ENCODE measurements around the gene TP53INP2. TPM values are rescaled to one million over a fixed set of nuclear protein-coding genes. Genes with fewer than 3 reads are reported as not detected.
"Not testable (repeated sequence)": the region's sequence is repeated elsewhere in the genome, so short reads cannot be mapped to it uniquely, and the experiment has no call there.

The TP53INP2 gene
- total RNA-seq, 1 donor from 2014 or later = 3.4 TPM

GRCh38 chr20:34720266-34720665, 16.1 kb downstream of the TP53INP2 start:
- no peak for DNase-seq (ENCODE audit: low read depth, low spot score)

DNA sequence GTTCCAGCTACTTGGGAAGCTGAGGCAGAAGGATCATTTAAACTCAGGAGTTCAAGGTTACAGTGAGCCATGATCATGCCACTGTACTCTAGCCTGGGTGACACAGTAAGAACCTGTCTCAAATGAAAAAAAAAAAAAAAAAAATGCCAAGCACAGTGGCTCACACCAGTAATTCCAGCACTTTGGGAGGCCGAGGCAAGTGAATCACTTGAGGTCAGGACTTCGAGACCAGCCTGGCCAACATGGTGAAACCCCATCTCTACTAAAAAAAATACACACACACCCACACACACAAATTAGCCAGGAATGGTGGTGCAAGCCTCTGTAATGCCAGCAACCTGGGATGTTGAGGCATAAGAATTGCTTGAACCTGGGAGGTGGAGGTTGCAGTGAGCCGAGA, 18.4 kb downstream of the TP53INP2 start:
- not testable (repeated sequence) for DNase-seq (ENCODE audit: low read depth, low spot score)

GRCh38 chr20:34724172-34724571, 20.0 kb downstream of the TP53INP2 start:
- DNase-seq (ENCODE audit: low read depth, low spot score) = no peak

- DNase-seq (ENCODE audit: low read depth, low spot score) = no peak
Observed at GRCh38 chr20:34729416-34729815, 25.3 kb downstream of the TP53INP2 start.

DNA sequence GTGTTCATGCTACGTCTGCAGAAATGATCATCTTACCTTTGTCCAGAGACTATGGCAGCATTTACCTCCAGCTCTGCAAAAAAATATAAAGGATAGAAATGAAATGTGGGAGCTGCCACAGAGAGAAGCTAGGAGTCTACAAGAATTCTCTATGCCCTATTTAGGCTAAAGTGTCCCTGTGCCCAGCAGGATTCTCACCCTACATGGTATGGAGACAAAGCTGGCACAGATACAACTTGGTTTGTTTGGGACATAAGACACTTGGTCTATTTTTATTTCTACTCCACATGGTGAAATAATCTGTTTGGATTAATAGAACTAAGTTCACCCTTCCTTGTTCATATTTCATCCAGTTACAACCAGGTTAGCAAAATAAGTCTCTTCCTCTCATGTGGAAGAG, 28.4 kb downstream of the TP53INP2 start:
- DNase-seq (ENCODE audit: low read depth, low spot score) = no peak

- DNase-seq (ENCODE audit: low read depth, low spot score) = no peak
Observed at GRCh38 chr20:34736106-34736735, 32.1 kb downstream of the TP53INP2 start.

DNA sequence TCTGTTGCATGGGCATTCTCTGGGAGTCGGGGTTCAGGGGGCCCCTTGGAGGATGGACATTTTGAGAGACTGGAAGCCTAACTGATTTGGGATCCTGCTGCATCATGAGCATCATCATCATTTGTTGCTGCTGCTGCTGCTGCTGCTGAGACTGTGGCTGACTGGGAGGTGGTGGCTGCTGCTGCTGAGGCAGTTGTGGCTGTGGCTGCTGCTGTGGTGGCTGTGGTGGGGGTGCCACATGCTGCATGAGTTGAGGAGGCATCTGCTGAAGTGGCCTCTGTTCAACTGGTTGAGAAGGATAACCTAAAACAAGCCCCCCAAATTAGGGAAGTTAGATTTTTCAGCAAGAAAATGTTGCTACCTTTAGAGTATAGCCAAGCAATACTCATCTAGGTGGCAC, 38.9 kb downstream of the TP53INP2 start:
- DNase-seq (ENCODE audit: low read depth, low spot score) = no peak

GRCh38 chr20:34744340-34744739, 40.2 kb downstream of the TP53INP2 start:
- no peak for DNase-seq (ENCODE audit: low read depth, low spot score)

DNA sequence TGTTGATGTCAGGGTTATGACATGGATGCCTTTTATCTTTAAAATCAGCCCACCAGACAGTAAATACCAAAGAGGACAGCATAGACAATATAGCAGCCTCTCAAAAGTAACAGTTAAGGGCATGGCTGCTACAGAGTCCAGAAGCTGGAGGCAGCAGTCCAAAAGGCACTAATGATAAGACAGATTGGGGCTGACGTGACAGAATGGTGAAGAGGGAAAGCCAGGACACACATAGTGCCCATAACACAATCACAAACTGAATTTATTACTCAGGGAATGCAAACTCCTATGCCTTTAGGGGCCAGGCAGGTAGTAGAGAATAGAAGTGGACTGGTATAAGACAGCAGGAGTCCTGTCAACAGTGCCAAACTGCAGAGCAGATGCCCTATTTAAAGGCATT, 40.7 kb downstream of the TP53INP2 start:
- no peak for DNase-seq (ENCODE audit: low read depth, low spot score)

- no peak for DNase-seq (ENCODE audit: low read depth, low spot score)
Observed at GRCh38 chr20:34746674-34747073, 42.5 kb downstream of the TP53INP2 start.

- DNase-seq (ENCODE audit: low read depth, low spot score) = no peak
Observed at GRCh38 chr20:34747479-34747878, 43.3 kb downstream of the TP53INP2 start.

- no peak for DNase-seq (ENCODE audit: low read depth, low spot score)
Observed at GRCh38 chr20:34748709-34749108, 44.6 kb downstream of the TP53INP2 start.

DNA sequence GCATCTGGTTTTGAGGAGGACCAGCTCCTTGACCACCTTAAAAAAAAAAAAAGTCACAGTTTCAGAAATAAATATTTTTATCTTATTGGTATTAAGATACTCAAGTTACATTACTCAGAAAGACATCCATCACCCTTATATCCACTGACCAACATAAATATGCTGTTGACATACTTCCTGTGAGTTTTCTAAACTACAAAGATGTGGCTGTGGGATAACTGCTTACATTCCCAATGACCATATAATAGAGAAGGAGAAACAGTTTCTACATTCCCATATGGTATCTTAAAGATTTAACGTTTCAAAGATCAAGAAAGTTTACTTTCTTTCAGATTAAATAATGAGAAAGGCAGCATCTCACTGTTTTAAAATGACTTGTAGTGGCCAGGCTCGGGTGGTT, 46.3 kb downstream of the TP53INP2 start:
- DNase-seq (ENCODE audit: low read depth, low spot score) = no peak

- no peak for DNase-seq (ENCODE audit: low read depth, low spot score)
Observed at GRCh38 chr20:34751453-34751852, 47.3 kb downstream of the TP53INP2 start.

DNA sequence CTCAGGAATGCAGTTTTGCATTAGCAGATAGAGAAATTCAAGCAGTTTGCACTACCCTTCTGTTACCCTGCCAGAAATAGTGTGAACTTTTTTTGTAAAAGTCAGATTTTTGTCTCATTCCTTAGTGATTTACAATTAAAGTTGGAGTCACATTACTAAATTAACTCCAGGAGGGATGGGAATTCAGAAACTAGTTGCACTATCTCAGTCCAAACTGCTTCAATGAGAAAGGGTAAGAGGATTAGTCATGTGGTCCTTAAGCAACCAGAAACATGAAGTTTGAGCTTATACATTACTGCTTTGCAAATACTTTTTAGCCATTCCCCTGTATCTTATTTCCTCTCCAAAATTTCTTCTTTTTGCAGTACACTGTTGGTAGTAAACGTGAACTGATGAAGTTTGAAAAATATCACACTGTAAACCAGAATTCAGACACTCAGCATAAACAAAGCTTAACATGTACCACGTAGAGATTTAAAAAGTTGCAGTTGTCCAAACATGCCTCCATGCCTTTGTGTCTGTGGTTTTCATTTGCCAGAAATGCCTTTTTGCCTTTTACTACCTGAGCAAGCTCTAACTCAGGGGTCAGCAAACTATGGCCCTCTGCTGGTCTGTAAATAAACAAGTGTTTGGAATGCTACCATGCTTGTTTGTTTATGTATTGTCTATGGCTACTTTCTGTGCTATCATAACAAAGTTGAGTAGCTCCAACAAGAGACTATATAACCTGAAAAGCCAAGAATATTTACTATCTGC, 49.7 kb downstream of the TP53INP2 start:
- DNase-seq (ENCODE audit: low read depth, low spot score) = no peak

- DNase-seq (ENCODE audit: low read depth, low spot score) = no peak
Observed at GRCh38 chr20:34754611-34755010, 50.5 kb downstream of the TP53INP2 start.

GRCh38 chr20:34755367-34755766, 51.2 kb downstream of the TP53INP2 start:
- DNase-seq (ENCODE audit: low read depth, low spot score) = no peak

- DNase-seq (ENCODE audit: low read depth, low spot score) = no peak
Observed at GRCh38 chr20:34762031-34762555, 57.9 kb downstream of the TP53INP2 start.

Other genes starting within 250 kb of the TP53INP2 start
- 47.7 and 50.1 TPM in 2 replicates for gene DYNLRB1, start 187.9 kb upstream of the TP53INP2 start, total RNA-seq
- 17.5 and 22.0 TPM in 2 replicates for gene MAP1LC3A, start 145.6 kb upstream of the TP53INP2 start, total RNA-seq
- gene PIGU, start 27.3 kb upstream of the TP53INP2 start, total RNA-seq = 6.3 and 9.6 TPM in 2 replicates
- gene NCOA6, start 121.3 kb downstream of the TP53INP2 start, total RNA-seq = 5.0 and 5.3 TPM in 2 replicates
- gene GGT7, start 168.5 kb downstream of the TP53INP2 start, total RNA-seq = 1.8 and 2.3 TPM in 2 replicates
- gene ACSS2, start 172.3 kb downstream of the TP53INP2 start, total RNA-seq = 41.9 and 57.6 TPM in 2 replicates

Measured in pulmonary artery endothelial cell (primary cell).